ENCODE results near the gene KIF26B.

The KIF26B gene

DNA sequence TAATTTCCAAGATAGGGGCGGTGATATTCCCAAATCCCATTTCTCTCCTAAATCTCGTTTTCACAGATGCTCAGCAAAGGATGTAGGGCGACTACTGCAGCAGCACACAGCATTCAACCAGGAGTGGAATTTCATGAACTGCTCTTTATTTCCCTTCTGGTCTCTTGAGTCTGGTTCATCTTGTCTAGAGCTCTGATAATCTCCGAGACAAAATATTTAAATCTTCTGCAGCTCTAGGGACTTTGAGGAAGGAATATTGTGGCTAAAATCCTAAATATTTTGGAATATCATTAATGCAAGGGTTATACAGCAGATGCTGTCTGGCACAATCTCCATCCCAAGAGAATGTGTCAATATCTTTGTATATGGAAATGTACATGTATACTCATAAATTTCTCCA, 45.4 kb downstream of the KIF26B start:
- H3K27ac ChIP-seq, result no peak overlapping the region
- TF ChIP-seq, protein P1, sequence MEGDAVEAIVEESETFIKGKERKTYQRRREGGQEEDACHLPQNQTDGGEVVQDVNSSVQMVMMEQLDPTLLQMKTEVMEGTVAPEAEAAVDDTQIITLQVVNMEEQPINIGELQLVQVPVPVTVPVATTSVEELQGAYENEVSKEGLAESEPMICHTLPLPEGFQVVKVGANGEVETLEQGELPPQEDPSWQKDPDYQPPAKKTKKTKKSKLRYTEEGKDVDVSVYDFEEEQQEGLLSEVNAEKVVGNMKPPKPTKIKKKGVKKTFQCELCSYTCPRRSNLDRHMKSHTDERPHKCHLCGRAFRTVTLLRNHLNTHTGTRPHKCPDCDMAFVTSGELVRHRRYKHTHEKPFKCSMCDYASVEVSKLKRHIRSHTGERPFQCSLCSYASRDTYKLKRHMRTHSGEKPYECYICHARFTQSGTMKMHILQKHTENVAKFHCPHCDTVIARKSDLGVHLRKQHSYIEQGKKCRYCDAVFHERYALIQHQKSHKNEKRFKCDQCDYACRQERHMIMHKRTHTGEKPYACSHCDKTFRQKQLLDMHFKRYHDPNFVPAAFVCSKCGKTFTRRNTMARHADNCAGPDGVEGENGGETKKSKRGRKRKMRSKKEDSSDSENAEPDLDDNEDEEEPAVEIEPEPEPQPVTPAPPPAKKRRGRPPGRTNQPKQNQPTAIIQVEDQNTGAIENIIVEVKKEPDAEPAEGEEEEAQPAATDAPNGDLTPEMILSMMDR (conservative IDR thresholded peaks at IDR 0.05), result no peak

DNA sequence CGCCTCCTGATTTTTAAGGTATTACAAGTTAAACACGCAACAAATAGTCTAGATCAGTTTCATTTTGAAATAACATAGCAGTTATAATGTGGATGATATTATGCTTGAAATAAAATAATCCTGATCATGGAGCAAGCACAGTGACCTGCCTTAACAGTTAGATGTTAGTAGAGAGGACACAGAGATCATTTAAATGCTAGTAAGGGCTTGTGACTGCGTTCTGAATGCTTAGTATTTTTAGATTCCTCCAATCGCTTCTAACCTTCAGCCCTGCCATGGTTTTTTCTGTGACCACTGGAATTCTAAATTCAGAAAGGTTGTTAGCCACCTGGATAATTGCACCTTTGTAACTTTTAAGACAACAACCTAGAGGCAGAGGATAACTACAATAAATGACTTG, 46.4 kb downstream of the KIF26B start:
- H3K27ac ChIP-seq, result no peak overlapping the region
- TF ChIP-seq, protein P1 (conservative IDR thresholded peaks at IDR 0.05), result no peak

DNA sequence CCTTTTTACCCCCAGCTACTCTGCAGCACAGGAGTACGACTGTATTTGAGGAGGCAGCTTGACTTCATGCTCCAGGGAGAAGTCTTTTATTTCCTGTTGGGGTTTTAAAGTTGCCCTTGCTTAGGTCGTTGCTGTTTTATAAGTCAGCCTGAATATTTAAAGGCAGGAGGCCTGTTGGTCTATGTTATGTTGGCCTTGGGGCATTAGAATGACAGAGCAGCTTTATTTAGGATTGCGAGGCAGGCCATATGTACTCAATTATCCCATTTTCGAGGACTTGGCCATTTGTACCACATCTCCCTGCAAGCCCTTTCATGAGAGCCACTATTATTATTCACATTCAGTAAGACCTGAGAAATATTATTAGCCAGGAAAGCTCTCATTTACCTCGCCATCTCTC, 47.0 kb downstream of the KIF26B start:
- H3K27ac ChIP-seq, result no peak overlapping the region
- TF ChIP-seq, protein P1 (conservative IDR thresholded peaks at IDR 0.05), result no peak

DNA sequence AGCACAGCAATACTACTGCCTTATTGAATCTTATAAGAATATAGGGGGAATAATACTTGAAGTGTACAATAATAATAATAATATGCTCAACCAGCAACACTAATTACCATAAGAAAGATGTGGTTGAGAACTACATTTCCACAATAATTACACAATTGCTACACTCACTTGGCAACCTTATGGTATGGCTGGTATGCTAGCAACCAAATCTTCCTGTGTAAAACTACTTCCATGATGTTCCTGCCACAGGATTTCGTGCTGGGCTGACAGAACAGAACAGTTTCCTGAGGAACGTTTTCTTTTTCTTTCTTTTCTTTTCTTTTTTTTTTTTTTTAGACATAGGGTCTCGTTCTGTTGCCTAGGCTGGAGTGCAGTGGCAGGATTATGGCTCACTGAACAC, 50.6 kb downstream of the KIF26B start:
- TF ChIP-seq, protein P1 (conservative IDR thresholded peaks at IDR 0.05), result no peak
- H3K27ac ChIP-seq, result no peak overlapping the region

DNA sequence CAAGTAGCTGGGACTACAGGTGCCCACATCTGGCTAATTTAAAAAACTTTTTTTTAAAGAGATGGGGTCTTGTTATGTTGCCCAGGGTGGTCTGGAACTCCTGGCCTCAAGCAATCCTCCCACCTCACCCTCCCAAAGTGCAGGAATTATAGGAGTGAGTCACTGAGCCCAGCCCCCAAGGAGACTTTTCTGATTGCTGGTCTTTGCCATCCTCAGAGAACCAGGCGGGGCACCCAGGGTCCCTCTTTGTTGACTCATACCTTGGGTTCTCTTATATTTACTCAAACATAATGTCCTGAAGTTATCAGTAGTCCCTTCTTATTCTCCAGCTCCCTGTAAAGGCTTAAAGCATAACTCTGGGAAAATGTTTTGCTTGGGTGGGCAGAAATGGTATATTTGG, 51.1 kb downstream of the KIF26B start:
- no peak overlapping the region for H3K27ac ChIP-seq
- TF ChIP-seq, protein P1 (conservative IDR thresholded peaks at IDR 0.05), result no peak

DNA sequence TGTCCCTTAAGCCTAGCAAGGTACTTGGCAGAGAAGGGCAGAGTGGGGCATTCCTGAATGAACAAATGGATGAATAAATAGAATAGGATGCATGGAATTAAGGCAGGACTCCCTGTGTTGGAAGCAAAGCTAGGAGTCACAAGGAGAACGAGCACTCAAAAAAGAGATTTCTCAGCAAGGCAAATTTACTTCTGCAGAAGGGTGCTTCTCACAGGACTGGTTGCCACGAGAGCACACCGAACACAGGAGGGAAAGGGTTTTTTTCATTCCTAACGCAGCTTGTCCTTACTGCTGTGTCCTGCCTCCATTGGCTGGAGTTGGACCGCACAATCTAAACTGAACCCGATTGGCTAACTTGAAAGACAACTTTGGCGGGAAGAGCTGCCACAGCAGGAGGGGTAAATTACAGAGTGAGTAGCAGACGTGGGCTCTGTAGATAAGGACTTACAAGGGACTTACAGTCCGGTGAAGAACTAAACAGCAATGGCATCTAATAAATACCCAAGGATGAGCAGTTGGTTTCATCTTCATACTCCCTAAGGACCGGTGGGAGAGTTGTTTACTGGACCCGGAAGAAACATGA, 52.4 kb downstream of the KIF26B start:
- TF ChIP-seq, protein P1 (conservative IDR thresholded peaks at IDR 0.05), result no peak
- no peak overlapping the region for H3K27ac ChIP-seq

DNA sequence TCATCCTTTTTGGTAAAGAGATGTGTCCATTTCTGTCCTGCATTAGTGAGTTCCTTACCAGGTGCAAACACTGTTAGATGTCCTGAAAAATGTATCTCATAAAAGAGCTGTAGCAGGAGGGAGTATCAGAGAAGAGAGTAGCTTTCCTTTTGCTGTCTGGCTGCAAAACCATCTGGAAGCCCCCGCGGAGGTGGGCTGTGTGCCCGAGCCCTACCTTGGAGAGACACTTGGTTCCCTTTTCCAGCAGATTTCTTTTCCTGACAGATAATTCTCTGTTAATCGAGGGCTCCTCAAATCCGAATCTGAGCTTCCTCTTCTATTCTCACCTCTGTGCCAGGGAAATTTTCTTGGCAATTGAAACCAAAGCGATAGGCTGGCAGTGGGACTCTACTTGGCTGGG, 53.0 kb downstream of the KIF26B start:
- TF ChIP-seq, protein P1 (conservative IDR thresholded peaks at IDR 0.05), result no peak
- H3K27ac ChIP-seq, result no peak overlapping the region

Data from VCaP (cell line).